Heart right ventricle (tissue), 16 donors: ENCODE results near the gene AMOTL2. TPM values are rescaled to one million over a fixed set of nuclear protein-coding genes. Genes with fewer than 3 reads are reported as not detected.

ENCODE experiments used
- ATAC-seq, 8 donors: fragments of 200-7000 bp; cut with Tn5 transposase; one replicate each; pipeline ENCODE4 v1.9.1; 2020; ENCODE audit warnings: mild to moderate bottlenecking in 8 of 8, moderate library complexity in 8 of 8, moderate number of reproducible peaks in 1 of 8
- DNase-seq, 2 donors: peaks; one replicate each; pipeline ENCODE4 v3.0.0-alpha.2; 2020
- H3K27ac ChIP-seq, 10 donors: fragments of 200-600 bp; sonication (generic) in 2 of 10; one replicate each; pipeline versions ENCODE4 v1.5.0 to v1.8.0; 2020 to 2022; ENCODE audit warnings: mild to moderate bottlenecking in 3 of 10
- H3K27me3 ChIP-seq, 7 donors: fragments of 200-600 bp; one replicate each; pipeline ENCODE4 v1.8.0; 2021 to 2022; ENCODE audit warnings: mild to moderate bottlenecking in 2 of 7
- H3K36me3 ChIP-seq, 9 donors: fragments of 200-600 bp; sonication (generic) in 1 of 9; one replicate each; pipeline versions ENCODE4 v1.5.0 to v1.8.0; 2020 to 2022; ENCODE audit warnings: mild to moderate bottlenecking in 2 of 9
- H3K4me1 ChIP-seq, 9 donors: fragments of 200-600 bp; sonication (generic) in 1 of 9; one replicate each; pipeline versions ENCODE4 v1.5.0 to v1.8.0; 2020 to 2022; ENCODE audit warnings: mild to moderate bottlenecking in 4 of 9
- H3K4me3 ChIP-seq, 10 donors: fragments of 200-600 bp; sonication (generic) in 2 of 10; one replicate each; pipeline versions ENCODE4 v1.5.0 to v1.8.0; 2020 to 2022; ENCODE audit warnings: mild to moderate bottlenecking in 7 of 10, moderate library complexity in 2 of 10
- H3K9me3 ChIP-seq, 11 donors: fragments of 200-600 bp in 10 of 11; sonication (generic) in 2 of 11; one replicate each; pipeline versions ENCODE4 v1.5.0 to v1.8.0; 2013 to 2022; ENCODE audit warnings: mild to moderate bottlenecking in 2 of 11, control low read depth in 1 of 11, moderate library complexity in 1 of 11
- CTCF ChIP-seq, 9 donors: fragments of 200-600 bp; sonication (generic) in 2 of 9; IDR thresholded peaks; one replicate each; pipeline versions ENCODE4 v1.5.0 to v1.8.0; 2021 to 2022; ENCODE audit warnings: antibody characterized with exemption in 9 of 9, mild to moderate bottlenecking in 5 of 9, moderate library complexity in 1 of 9
- WGBS, 2 donors: extraction: QIAGEN DNeasy Blood & Tissue Kit; methylation state at CpG; one replicate each; pipeline ENCODE4 v1.1.7; 2013; ENCODE audit warnings: inconsistent platforms in 1 of 2; 5-methylcytosine and 5-hydroxymethylcytosine counted together
- intact Hi-C, 10 donors: fragments of 100-400 bp; cut with DNase I; formaldehyde crosslinking; loops; one replicate each; pipeline versions ENCODE4 v1.11.1 to v1.14.2; 2022
- polyA plus RNA-seq, 2 donors: library from polyadenylated mRNA; stranded (reverse); fragments of 200-250 nt; gene quantifications; one replicate each; pipeline ENCODE4 v1.2.3, GENCODE V29; 2013
- total RNA-seq, 10 donors: library from RNA; stranded (reverse); fragmentation: NEBNext Ultra II Directional in 3 of 10; extraction: Animal tissue kit (Norgen Biotek cat#: 25700) in 3 of 10; gene quantifications; one replicate each; pipeline versions ENCODE4 v1.2.1 to v1.2.4, GENCODE V29; 2021 to 2023
- donor health status: Arrhythmogenic right ventricular cardiomyopathy.
- donor health status: ischemic (EF 13 %, LVEDD 7.1; RV severe dilation, severe dysfunction).
- donor health status: healthy with polysubstance abuse.
- donor health status: DM: no; HTN: yes; CAD: no.
- donor health status: DM: no; HTN: no; CAD: no.
- donor health status: ischemic (EF 25% LVEDD 6.9; RV normal size, moderate dysfunction).
- donor health status: ischemic (EF 25% LVEDD 5.7; RV mildly dilated, moderate dysfunction).
- donor health status: healthy.
- donor health status: DM: yes; HTN: yes; CAD: no.
- donor health status: Ischemic cardiomyopathy.
- donor health status: ischemic (EF 35%, LVEDD 5.7; RV mildly dilated, moderate dysfunction).
- donor health status: nonischemic (EF 11% LVEDD 7.7; RV severe dilation, severe dysfunction).
- donor health status: DM: yes; HTN: yes; CAD: no.
- donor health status: PGD.
- donor health status: ischemic (EF 29% LVEDD 5.4; RV normal size, mild dysfunction).
- donor health status: nonischemic (EF 23%, LVEDD 6.1; RV moderate dilation, normal function).

Gene AMOTL2
- total and polyA plus RNA-seq, 12 donors = 18.7 to 96.6 (median 54.1) TPM

- no peaks in the 10 kb centered on the region for H3K27me3 ChIP-seq
- peaks cover 0 to 43% (median 17%) of the 10 kb centered on the region in 9 donors for H3K4me1 ChIP-seq
- peak; percentile 65 to 84 (median 78) for ATAC-seq
- DNase-seq = peak in 1 of 2 donors; percentile 68
- peaks cover 0 to 5% (median 0%) of the 10 kb centered on the region in 11 donors for H3K9me3 ChIP-seq
- peak overlapping the region in 7 of 10 donors; percentile 17 to 64 (median 46) for H3K27ac ChIP-seq
- TF ChIP-seq CTCF (IDR thresholded peaks at IDR 0.05) = no peak
- 4 to 33% methylated on average over 1 of the region's 1 CpG for WGBS, 2 donors
- intact Hi-C loops = loop anchor here in 1 of 10 donors (10.0 kb wide), 1 partner anchor 62 kb away; no protein-coding TSS in a partner anchor
- H3K36me3 ChIP-seq = no peaks in the 10 kb centered on the region
- no peak overlapping the region for H3K4me3 ChIP-seq
Observed at GRCh38 chr3:134392336-134392983, 18.2 kb upstream of the AMOTL2 start.

- Histone ChIP-seq H3K27ac (no peak overlapping the region), H3K27me3 (no peaks in the 10 kb centered on the region), H3K9me3 (peaks cover 0 to 5% (median 0%) of the 10 kb centered on the region in 11 donors), H3K4me1 (peaks cover 0 to 27% (median 17%) of the 10 kb centered on the region in 9 donors), H3K4me3 (no peak overlapping the region), H3K36me3 (no peaks in the 10 kb centered on the region)
- DNase-seq (no peak), ATAC-seq (no peak)
- no peak for TF ChIP-seq CTCF (IDR thresholded peaks at IDR 0.05)
- 100% methylated on average over 1 of the region's 1 CpG for WGBS, 2 donors
- intact Hi-C loops = loop anchor here in 3 of 10 donors (10.0 kb wide), 3 partner anchors 65 to 455 kb away; no protein-coding TSS in a partner anchor
Observed at GRCh38 chr3:134389865-134390264, 15.6 kb upstream of the AMOTL2 start.

GRCh38 chr3:134388788-134389485, 14.7 kb upstream of the AMOTL2 start:
- intact Hi-C loops = loop anchor here in 2 of 10 donors (10.0 kb wide), 2 partner anchors 86 to 454 kb away; no protein-coding TSS in a partner anchor
- Histone ChIP-seq H3K27me3 (no peaks in the 10 kb centered on the region), H3K36me3 (no peaks in the 10 kb centered on the region), H3K27ac (no peak overlapping the region), H3K4me3 (no peak overlapping the region), H3K9me3 (peaks cover 0 to 5% (median 0%) of the 10 kb centered on the region in 11 donors), H3K4me1 (peaks cover 0 to 22% (median 14%) of the 10 kb centered on the region in 9 donors)
- DNase-seq = no peak
- WGBS, 2 donors = 75 to 77% methylated on average over 10 of the region's 10 CpGs
- no peak for ATAC-seq
- TF ChIP-seq CTCF (IDR thresholded peaks at IDR 0.05) = no peak

- WGBS, 2 donors = 67 to 70% methylated on average over 1 of the region's 1 CpG
- DNase-seq (no peak), ATAC-seq (no peak)
- no peak for TF ChIP-seq CTCF (IDR thresholded peaks at IDR 0.05)
- intact Hi-C loops = loop anchor here in 2 of 10 donors (10.0 kb wide), 2 partner anchors 87 to 453 kb away; no protein-coding TSS in a partner anchor
- Histone ChIP-seq H3K4me3 (no peak overlapping the region), H3K27ac (no peak overlapping the region), H3K4me1 (peaks cover 0 to 17% (median 13%) of the 10 kb centered on the region in 9 donors), H3K9me3 (peaks cover 0 to 5% (median 0%) of the 10 kb centered on the region in 11 donors), H3K27me3 (no peaks in the 10 kb centered on the region), H3K36me3 (no peaks in the 10 kb centered on the region)
Observed at GRCh38 chr3:134388292-134388691, 14.0 kb upstream of the AMOTL2 start.
